Transverse colon (tissue), 4 donors: ENCODE results near the gene SUGCT. TPM values are rescaled to one million over a fixed set of nuclear protein-coding genes. Genes with fewer than 3 reads are reported as not detected.

Experiments used
- DNase-seq: peaks from one replicate; pipeline ENCODE4 v3.0.0-alpha.2; 2019
- H3K27ac ChIP-seq, 4 donors: fragments of 200-600 bp; sonication (generic); 2 replicates each; pipeline ENCODE4 v1.5.1; 2016 to 2018; ENCODE audit warnings: inconsistent platforms in 4 of 4
- H3K27me3 ChIP-seq: fragments of 200-600 bp; sonication (generic); 2 replicates; pipeline ENCODE4 v1.5.1; 2017; ENCODE audit warnings: inconsistent platforms
- H3K36me3 ChIP-seq, 4 donors: fragments of 200-600 bp; sonication (generic); 2 replicates each; pipeline ENCODE4 v1.5.1; 2017 to 2019; ENCODE audit warnings: inconsistent platforms in 4 of 4
- H3K4me1 ChIP-seq, 4 donors: fragments of 200-600 bp; sonication (generic); 2 replicates each; pipeline ENCODE4 v1.5.1; 2017 to 2020; ENCODE audit warnings: inconsistent platforms in 4 of 4
- H3K4me3 ChIP-seq, 4 donors: fragments of 200-600 bp; sonication (generic); 1 replicate in 1 of 4; 2 replicates in 3 of 4; pipeline versions ENCODE4 v1.5.1 to v1.6.1; 2017 to 2019; ENCODE audit warnings: inconsistent platforms in 4 of 4
- H3K9me3 ChIP-seq, 2 donors: fragments of 200-600 bp; sonication (generic); 2 replicates each; pipeline ENCODE4 v1.5.1; 2017 to 2019; ENCODE audit warnings: inconsistent platforms in 2 of 2
- CTCF ChIP-seq, 5 experiments: fragments of 200-600 bp in 3 of 5; fragments of 450-650 bp in 2 of 5; sonication (generic) in 3 of 5; IDR thresholded peaks; 1 replicate in 2 of 5; 2 replicates in 3 of 5; pipeline ENCODE4 v1.5.1; 2016 to 2017; ENCODE audit warnings: antibody characterized with exemption in 5 of 5, inconsistent platforms in 3 of 5, mild to moderate bottlenecking in 2 of 5, moderate library complexity in 1 of 5
- EP300 ChIP-seq: sonication (generic); formaldehyde crosslinking; IDR thresholded peaks from one replicate; pipeline ENCODE4 v1.6.1; 2017; ENCODE audit warnings: antibody characterized with exemption, low read depth
- POLR2A ChIP-seq: fragments of 450-650 bp; IDR thresholded peaks from one replicate; pipeline ENCODE4 v1.6.1; 2016; ENCODE audit warnings: antibody characterized with exemption, mild to moderate bottlenecking, moderate library complexity
- POLR2AphosphoS5 ChIP-seq, 3 donors: sonication (generic); formaldehyde crosslinking; IDR thresholded peaks; one replicate each; pipeline ENCODE4 v1.6.1; 2016; ENCODE audit warnings: antibody characterized with exemption in 3 of 3
- WGBS, 2 donors: methylation state at CpG; one replicate each; pipeline ENCODE4 v1.1.5; 2018; ENCODE audit warnings: low coverage in 1 of 2; 5-methylcytosine and 5-hydroxymethylcytosine counted together
- in situ Hi-C, 4 donors: fragments of 200-750 bp; cut with MboI; loops; one replicate each; pipeline versions ENCODE4 v1.15.0 to v1.15.1; 2017; ENCODE audit warnings: low sequenced_read_pairs in 3 of 4, low pct_ligation_motif_present in 1 of 4, low pct_unique_long_range_greater_than_20kb in 1 of 4
- intact Hi-C: fragments of 100-400 bp; cut with DNase I; formaldehyde crosslinking; loops from one replicate; pipeline ENCODE4 v1.15.1; 2023; ENCODE audit warnings: low total_unique reads
- total RNA-seq, 4 donors: library from RNA; depleted of rRNA; stranded (reverse); fragments of >200 nt; gene quantifications; one replicate each; pipeline ENCODE4 v1.1.0, GENCODE V29; 2016

The SUGCT gene
- total RNA-seq, 4 donors from 2014 or later: 2.6 to 44.5 (median 15.9) TPM

GRCh38 chr7:40432046-40432445 lies 297.2 kb downstream of the SUGCT start:
- 100% methylated on average over 2 of the region's 2 CpGs for WGBS, 2 donors
- in situ Hi-C loops (no loop called here), intact Hi-C loops (no loop called here)
- no peak for DNase-seq
- Histone ChIP-seq H3K36me3 (no peaks in the 10 kb centered on the region), H3K4me1 (peaks cover 0 to 19% (median 1%) of the 10 kb centered on the region in 4 donors), H3K4me3 (no peak overlapping the region), H3K27me3 (no peaks in the 10 kb centered on the region), H3K9me3 (no peaks in the 10 kb centered on the region), H3K27ac (no peak overlapping the region)
- TF ChIP-seq POLR2A: no peak
- TF ChIP-seq CTCF (IDR thresholded peaks at IDR 0.05): no peak
- TF ChIP-seq POLR2AphosphoS5 (IDR thresholded peaks at IDR 0.05): no peak
- no peak for TF ChIP-seq EP300

DNA sequence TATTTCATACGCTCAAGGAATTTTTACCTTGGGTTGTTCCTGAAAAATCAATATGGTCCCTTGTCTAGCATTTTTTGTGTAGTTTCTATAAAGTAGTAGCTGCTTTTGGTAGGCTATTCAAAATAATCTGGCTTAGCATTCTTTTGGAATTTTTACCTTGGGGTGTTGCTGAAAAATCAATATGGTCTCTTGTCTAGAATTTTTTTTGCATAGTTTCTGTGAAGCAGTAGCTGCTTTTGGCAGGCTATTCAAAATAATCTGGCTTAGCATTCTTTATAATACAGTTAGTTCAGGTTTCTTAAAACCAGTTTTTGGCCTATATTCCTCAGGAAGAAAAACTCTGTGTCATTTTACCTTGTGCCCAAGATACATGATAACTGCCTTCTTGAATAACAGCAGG lies 301.9 kb downstream of the SUGCT start:
- TF ChIP-seq POLR2A (no peak), POLR2AphosphoS5 (IDR thresholded peaks at IDR 0.05) (no peak), EP300 (no peak), CTCF (IDR thresholded peaks at IDR 0.05) (no peak)
- no peaks in the 10 kb centered on the region for H3K27me3 ChIP-seq
- no peak overlapping the region for H3K4me3 ChIP-seq
- peaks cover 6% of the 10 kb centered on the region in 2 donors for H3K9me3 ChIP-seq
- no peaks in the 10 kb centered on the region for H3K4me1 ChIP-seq
- no peak overlapping the region for H3K27ac ChIP-seq
- WGBS, 2 donors: 89 to 98% methylated on average over 1 of the region's 1 CpG
- H3K36me3 ChIP-seq: no peaks in the 10 kb centered on the region
- intact Hi-C loops (no loop called here), in situ Hi-C loops (no loop called here)
- DNase-seq: no peak

GRCh38 chr7:40437498-40437897 lies 302.7 kb downstream of the SUGCT start:
- Histone ChIP-seq H3K4me1 (no peaks in the 10 kb centered on the region), H3K27ac (peak overlapping the region in 1 of 4 donors; percentile 0), H3K36me3 (no peaks in the 10 kb centered on the region), H3K4me3 (no peak overlapping the region), H3K9me3 (peaks cover 7 to 13% of the 10 kb centered on the region in 2 donors), H3K27me3 (no peaks in the 10 kb centered on the region)
- in situ Hi-C loops: no loop called here
- TF ChIP-seq POLR2AphosphoS5 (IDR thresholded peaks at IDR 0.05): peak in 1 of 3 donors; percentile 8
- TF ChIP-seq CTCF (IDR thresholded peaks at IDR 0.05): no peak
- WGBS, 2 donors: 60 to 82% methylated on average over 1 of the region's 1 CpG
- no peak for DNase-seq
- intact Hi-C loops: no loop called here

- H3K9me3 ChIP-seq: peaks cover 7 to 14% of the 10 kb centered on the region in 2 donors
- no peak for DNase-seq
- WGBS, 2 donors: 84 to 85% methylated on average over 5 to 6 of the region's 6 CpGs
- H3K4me1 ChIP-seq: no peaks in the 10 kb centered on the region
- no peak for TF ChIP-seq EP300
- TF ChIP-seq CTCF (IDR thresholded peaks at IDR 0.05): no peak
- no peak for TF ChIP-seq POLR2A
- H3K27me3 ChIP-seq: no peaks in the 10 kb centered on the region
- intact Hi-C loops: no loop called here
- in situ Hi-C loops: no loop called here
- no peaks in the 10 kb centered on the region for H3K36me3 ChIP-seq
- no peak overlapping the region for H3K4me3 ChIP-seq
- H3K27ac ChIP-seq: peak overlapping the region in 1 of 4 donors; percentile 0
Measured at GRCh38 chr7:40437936-40438634, 303.3 kb downstream of the SUGCT start.
